Transverse colon (tissue), 4 donors: ENCODE results near the gene BCL7B.
"Not testable (repeated sequence)": the region's sequence is repeated elsewhere in the genome, so short reads cannot be mapped to it uniquely, and the experiment has no call there.

ENCODE experiments used
- CTCF ChIP-seq, 5 experiments: fragments of 200-600 bp in 3 of 5; fragments of 450-650 bp in 2 of 5; sonication (generic) in 3 of 5; IDR thresholded peaks; 1 replicate in 2 of 5; 2 replicates in 3 of 5; pipeline ENCODE4 v1.5.1; 2016 to 2017; ENCODE audit warnings: antibody characterized with exemption in 5 of 5, inconsistent platforms in 3 of 5, mild to moderate bottlenecking in 2 of 5, moderate library complexity in 1 of 5
- POLR2AphosphoS5 ChIP-seq, 3 donors: sonication (generic); formaldehyde crosslinking; IDR thresholded peaks; one replicate each; pipeline ENCODE4 v1.6.1; 2016; ENCODE audit warnings: antibody characterized with exemption in 3 of 3

GRCh38 chr7:73535918-73536317 is 21.6 kb downstream of the BCL7B start:
- not testable (repeated sequence) for TF ChIP-seq CTCF, POLR2AphosphoS5 (IDR thresholded peaks at IDR 0.05)
